ENCODE results near the gene TXNL4B.

- TF ChIP-seq CTCF (conservative IDR thresholded peaks at IDR 0.05) (no peak), EZH2 (IDR thresholded peaks at IDR 0.05; ENCODE audit: low read depth) (no peak)
These were observed 33.0 kb downstream of the TXNL4B start for GRCh38 chr16:72060405-72060804.

Data from PC-9 (cell line).